IPS-18c (cell line): ENCODE data around the gene CHMP1A.
"Not testable (repeated sequence)": the region's sequence is repeated elsewhere in the genome, so short reads cannot be mapped to it uniquely, and the experiment has no call there.

Source experiments
- H3K4me3 ChIP-seq: 2 replicates; pipeline ENCODE4 v1.7.0; 2013; ENCODE audit warnings: low read depth, mild to moderate bottlenecking, low read length, moderate library complexity; ENCODE audit not compliant: insufficient read depth
- H3K9me3 ChIP-seq: one replicate; pipeline ENCODE4 v1.6.1; 2013; ENCODE audit warnings: mild to moderate bottlenecking, low read length, moderate library complexity; ENCODE audit not compliant: control insufficient read depth, insufficient read depth

The CHMP1A gene

DNA sequence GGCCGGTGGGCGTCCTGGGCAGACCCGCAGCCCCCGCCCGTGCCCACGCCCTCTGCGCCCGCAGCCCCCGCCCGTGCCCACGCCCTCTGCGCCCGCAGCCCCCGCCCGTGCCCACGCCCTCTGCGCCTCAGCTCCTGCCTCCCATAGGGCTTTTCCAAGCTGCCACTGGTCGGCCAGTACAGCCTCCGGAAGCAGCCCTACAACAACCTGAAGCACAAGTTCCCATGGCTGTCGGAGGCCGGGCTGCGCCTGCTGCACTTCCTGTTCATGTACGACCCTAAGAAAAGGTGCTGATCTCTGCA, 37.2 kb upstream of the CHMP1A start:
- H3K9me3 ChIP-seq, H3K4me3 ChIP-seq: not testable (repeated sequence)

DNA sequence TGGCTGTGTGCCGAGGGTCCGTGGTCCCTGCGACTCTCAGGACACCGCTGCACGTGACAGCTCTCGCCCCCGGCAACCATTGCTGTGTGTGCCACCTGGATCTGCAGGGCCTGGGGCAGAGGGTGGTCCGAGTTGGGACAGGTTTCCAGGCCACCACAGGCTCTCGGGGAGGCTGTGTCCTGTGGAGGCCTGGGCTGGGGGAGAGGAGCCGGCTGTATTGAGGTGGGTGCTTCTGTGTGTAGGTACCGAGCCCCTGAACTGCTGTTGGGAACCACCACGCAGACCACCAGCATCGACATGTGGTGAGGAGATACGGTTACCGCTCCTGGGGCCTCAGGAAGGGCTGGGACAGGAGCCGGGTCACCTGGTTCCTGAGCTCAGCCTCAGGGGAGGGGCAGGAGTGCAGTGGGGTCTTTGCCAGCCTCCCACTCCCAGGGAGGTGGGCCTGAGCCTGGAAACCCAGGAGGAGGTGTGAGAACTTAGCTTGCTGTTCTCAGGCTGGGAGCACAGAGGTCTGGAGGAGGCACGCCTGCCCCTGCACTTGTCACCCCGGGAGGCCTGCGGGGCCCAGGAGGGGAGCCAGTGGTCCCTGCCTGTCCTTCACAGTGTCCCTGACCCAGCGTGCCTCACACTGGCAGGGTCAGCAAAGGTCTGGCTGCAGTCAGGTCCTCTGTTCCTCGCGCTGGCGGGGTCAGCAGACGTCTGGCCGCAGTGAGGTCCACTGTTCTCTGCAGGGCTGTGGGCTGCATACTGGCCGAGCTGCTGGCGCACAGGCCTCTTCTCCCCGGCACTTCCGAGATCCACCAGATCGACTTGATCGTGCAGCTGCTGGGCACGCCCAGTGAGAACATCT, 36.6 kb upstream of the CHMP1A start:
- Histone ChIP-seq H3K9me3 (no peaks in the 10 kb centered on the region), H3K4me3 (no peak overlapping the region)

DNA sequence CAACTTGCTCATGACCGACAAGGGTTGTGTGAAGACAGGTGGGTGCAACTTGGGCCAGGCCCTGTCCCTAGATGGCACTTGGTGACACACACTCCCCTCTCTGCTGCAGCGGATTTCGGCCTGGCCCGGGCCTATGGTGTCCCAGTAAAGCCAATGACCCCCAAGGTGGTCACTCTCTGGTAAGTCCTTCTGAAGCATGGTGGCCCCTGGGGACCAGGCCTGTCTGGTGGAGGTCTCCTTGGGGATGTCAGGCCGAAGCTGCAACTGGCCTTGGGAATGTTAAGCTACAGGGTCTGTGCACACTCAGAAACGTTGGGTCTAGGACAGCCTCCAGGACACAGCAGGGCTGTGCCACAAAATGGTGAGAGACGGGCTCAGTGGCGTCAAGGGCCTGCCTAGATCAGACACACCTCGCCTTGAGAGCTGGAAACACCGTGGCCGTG, 35.8 kb upstream of the CHMP1A start:
- Histone ChIP-seq H3K9me3 (no peaks in the 10 kb centered on the region), H3K4me3 (no peak overlapping the region)

DNA sequence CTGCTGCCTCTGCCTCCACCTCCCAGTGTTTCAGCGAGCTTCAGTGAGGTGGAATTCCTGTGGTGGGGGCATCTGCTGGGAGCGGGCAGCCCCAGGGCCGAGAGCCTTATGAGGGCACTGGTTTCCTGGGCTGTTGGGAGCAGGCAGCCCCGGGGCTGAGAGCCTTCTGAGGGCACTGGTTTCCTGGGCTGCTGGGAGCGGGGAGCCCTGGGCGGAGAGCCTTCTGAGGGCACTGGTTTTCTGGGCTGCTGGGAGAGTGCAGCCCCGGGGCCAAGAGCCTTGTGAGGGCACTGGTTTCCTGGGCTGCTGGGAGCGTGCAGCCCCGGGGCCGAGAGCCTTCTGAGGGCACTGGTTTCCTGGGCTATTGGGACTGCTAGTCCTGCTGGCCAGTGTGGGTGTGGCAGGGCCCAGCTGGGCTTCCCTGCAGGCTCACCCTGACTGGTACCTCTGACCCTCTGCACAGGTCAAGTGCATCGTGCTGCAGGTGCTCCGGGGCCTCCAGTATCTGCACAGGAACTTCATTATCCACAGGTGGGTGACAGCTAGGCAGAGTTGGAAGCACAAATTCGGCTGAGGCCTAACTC, 34.6 kb upstream of the CHMP1A start:
- Histone ChIP-seq H3K9me3 (no peaks in the 10 kb centered on the region), H3K4me3 (no peak overlapping the region)

DNA sequence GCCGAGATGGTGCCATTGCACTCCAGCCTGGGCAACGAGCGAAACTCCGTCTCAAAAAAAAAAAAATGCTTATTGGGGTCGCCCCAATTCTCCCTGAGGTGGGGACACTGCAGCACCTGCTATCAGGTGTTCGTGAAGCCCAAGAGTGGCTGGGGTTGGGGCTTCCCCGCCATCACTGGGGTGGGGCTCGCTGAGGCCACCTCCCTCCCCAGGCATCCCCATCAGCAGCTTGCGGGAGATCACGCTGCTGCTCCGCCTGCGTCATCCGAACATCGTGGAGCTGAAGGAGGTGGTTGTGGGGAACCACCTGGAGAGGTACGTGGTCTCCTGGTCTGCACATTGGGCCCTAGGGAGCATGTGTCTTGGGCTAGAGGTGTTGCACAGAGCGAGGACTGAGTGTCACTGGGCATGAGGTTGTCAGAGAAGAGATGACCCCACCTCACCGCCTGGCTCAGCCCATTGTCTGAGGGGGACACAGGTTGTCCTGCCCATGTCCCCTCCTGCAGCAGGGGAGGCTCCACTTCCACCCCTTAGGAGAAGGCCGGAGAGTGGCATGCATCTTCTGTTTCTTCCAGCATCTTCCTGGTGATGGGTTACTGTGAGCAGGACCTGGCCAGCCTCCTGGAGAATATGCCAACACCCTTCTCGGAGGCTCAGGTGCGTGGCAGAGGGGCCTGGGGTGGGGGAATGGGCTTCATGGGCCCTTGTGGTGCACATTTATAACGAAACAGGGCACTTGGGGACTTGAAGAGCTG, 33.9 kb upstream of the CHMP1A start:
- Histone ChIP-seq H3K4me3 (no peak overlapping the region), H3K9me3 (no peaks in the 10 kb centered on the region)

DNA sequence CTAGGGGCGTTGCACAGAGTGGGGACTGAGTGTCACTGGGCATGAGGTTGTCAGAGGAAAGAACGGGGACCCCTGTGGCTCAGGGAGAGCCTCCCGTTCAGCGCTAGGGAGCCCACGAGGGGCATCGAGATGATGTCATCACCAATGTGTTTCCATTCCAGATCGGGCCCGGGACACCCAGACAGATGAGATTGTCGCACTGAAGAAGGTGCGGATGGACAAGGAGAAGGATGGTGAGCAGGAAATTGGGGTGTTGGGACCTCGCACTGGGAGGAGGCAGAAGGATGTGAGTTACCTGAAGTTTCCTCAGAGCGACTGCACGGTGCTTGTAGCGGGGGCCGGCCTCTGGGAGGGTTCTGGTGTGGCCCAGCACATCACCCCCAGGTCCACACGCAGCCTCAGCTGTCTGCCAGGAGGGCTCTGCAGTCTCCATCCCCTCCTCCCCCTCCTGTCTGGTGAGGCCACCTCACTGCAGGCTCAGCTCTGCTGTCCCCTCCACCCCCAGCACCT, 32.9 kb upstream of the CHMP1A start:
- H3K9me3 ChIP-seq: peaks cover 2% of the 10 kb centered on the region
- H3K4me3 ChIP-seq: no peak overlapping the region

DNA sequence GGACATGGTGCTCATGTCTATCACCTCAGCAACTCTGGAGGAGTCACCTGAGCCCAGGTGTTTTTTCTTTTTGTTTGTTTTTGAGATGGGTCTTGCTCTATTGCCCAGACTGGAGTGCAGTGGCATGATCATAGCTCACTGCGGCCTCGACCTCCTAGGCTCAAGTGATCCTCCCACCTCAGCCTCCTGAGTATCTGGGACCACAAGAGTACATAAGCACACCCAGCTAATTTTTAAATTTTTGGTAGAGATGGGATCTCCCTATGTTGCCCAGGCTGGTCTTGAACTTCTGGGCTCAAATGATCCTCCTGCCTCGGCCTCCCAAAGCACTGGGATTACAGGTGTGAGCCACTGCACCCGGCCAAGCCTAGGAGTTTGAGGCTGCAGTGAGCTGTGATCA, 32.1 kb upstream of the CHMP1A start:
- not testable (repeated sequence) for H3K9me3 ChIP-seq, H3K4me3 ChIP-seq

DNA sequence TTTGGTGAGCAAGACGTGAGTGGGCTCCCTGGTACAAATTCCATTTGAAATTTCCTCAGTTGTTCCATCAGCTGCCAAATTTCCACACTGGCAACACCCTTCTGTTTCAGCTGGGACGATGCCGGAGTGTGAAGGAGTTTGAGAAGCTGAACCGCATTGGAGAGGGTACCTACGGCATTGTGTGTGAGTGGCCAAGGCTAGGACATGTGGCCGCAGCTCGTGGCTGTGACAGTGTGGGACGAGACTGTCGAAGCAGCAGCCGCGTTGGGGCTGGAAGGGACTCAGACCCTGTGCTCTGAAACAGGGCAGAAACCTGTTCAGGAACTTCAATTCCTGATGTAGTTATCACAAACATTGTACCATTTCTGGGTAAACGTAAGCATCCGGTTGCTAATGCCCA, 31.6 kb upstream of the CHMP1A start:
- no peak overlapping the region for H3K4me3 ChIP-seq
- peaks cover 2% of the 10 kb centered on the region for H3K9me3 ChIP-seq

DNA sequence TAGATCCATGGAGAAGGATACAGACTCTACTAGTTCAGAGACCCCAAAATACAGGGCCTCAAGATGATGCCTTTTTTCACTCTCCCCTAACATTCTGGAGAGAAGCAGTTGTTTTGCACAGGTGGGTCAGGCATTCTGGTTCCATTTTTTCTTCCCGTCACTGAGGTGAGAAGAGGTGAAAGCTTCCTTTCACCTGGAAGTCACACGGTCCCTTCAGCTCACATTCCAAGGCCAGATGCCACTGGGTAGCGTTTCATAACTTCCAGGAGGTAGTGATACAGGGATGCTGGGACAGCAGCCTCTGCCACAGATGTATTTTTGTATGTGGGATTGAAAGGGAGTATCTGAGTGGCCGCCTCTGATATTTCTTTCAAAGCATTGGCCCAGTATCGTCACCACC, 30.9 kb upstream of the CHMP1A start:
- Histone ChIP-seq H3K4me3 (no peak overlapping the region), H3K9me3 (peaks cover 2% of the 10 kb centered on the region)

DNA sequence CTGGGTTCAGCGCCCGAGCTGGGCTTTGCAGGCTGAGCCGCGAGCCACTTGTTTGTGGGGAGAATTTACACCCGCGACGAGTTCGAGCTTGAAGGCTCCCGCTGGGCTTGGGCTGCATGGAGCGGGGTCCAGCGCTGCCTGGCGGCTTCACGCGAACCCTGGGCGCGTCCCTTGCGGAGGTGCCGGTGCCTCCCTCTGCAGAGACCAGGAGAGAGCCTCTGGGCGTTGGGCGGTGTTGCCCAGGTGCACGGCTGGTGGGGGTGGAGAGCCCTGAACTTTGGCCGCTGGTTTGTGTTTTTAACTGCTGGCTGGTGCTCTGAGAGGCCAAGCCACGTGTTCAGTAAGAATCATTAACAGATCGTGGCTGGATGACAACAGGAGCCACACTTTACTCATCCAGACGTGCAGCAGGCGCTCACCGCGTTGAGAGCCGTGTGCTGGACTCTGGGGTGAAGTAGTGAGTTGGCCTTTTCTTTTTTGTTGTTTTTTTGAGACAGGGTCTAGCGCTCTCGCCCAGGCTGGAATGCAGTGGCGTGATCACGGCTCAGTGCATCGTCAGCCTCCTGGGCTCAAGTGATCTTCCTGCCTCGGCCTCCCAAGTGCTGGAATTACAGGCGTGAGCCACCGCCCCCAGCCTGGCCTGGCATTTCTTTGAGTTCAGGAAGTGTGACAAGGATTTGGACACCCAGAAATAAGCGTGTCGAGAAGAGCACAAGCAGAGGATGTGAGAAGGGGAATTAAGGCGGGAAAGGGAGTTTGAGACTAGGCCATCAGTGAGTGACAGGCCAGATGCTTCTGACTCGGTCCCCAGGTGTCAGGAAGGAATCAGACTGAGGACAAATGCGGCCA, 29.8 kb upstream of the CHMP1A start:
- Histone ChIP-seq H3K9me3 (peaks cover 2% of the 10 kb centered on the region), H3K4me3 (peak overlapping the region; percentile 81)

DNA sequence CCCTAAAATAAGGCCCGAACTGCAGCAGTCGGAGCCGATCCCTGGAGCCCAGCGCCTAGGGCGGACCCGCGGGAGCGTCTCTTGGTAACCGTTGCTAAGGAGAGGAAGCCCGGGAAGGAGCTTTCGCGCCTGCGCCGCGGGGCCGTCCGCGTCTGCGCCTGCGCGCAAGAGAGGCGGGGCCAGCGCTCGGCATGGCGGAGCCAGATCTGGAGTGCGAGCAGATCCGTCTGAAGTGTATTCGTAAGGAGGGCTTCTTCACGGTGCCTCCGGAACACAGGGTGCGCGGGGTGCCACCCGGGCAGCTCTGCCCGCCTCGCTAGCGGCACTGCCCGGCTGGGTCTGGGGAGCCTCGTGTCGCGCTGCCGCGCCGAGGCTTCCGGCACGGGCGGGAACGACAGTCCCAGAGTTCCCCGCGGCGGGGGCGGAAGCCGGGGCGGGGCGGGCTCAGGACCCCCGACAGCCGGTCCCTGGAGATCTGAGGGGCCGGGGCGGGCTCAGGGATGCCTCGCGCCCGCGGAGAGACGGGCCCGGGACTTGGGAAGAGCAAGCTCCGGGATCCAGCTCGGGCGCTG, 29.1 kb upstream of the CHMP1A start, which contains the start of gene CDK10:
TSS of gene CDK10 (plus strand) at position 170 of the 572 bp plus-strand sequence. CDS start at position 192, 22 bp downstream.
- H3K9me3 ChIP-seq: peaks cover 2% of the 10 kb centered on the region
- H3K4me3 ChIP-seq: peak within 1 kb of the TSS; percentile 81

DNA sequence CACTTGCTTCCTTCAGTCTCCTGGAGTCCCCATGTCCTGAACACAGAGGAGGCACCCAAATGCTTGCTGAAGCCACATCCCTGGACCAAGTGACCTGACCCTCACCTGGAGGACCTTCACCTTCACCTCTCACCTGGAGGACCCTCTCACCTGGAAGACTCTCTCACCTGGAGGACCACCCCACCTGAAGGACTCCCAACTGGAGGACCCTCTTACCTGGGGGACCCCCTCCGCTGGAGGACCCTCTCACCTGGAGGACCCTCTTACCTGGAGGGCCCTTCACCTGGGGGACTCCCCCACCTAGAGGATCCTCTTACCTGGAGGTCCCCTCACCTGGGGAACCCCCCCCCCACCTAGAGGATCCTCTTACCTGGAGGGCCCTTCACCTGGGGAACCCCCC, 28.4 kb upstream of the CHMP1A start:
- H3K9me3 ChIP-seq: peaks cover 2% of the 10 kb centered on the region
- H3K4me3 ChIP-seq: no peak overlapping the region

DNA sequence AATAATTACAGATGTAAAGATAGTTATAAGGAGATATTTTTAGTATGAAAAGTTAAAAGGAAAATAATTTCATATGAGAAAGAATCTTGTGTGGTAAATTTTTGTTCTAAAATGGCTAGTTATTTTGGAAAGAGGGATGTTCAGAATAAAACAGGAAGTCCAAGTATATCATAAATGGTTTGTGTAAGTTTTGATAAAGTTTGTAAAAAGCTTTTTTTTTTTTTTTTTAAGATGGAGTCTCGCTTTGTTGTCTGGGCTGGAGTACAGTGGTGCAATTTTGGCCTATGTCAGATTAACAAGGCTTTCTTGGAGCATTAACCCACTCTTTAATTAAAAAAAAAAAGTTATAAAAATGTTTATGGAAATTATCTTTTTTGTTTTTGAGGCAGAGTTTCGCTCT, 20.8 kb upstream of the CHMP1A start:
- Histone ChIP-seq H3K4me3 (no peak overlapping the region), H3K9me3 (peaks cover 6% of the 10 kb centered on the region)

DNA sequence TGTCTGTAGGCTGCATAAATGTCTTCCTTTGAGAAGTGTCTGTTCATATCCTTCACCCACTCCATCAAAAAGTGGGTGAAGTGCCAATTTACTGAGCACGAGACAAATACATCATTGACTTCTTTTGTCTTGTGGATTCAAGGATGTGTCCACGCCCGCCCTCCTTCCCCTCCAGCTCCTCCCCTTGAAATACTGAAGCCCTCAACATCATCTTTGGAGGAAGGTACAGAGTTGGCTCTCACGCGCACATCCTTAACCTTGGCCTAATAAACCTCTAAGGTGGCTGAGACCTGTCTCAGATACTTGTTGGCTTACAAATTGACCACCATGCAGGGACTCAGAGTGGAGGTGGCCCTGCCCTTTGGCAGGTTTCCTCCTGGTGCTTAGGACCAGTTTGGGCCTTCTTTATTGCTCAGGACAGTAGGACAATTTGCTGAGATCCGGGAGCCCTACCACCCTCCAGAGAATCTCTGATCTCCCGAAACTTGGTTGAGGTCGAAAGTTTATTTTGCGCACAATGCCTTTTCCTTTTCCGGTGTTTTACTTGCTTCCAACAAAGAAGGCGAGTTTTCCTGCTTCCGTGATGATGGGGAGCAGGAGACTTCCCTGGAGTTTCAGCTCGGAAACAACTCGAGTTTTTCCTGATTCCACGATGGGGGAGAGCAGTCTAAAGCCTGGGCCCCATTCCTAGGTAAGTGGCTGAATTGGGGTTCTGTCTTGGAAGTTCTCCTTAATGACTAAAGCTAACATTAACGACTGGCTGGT, 14.9 kb upstream of the CHMP1A start:
- peaks cover 3% of the 10 kb centered on the region for H3K9me3 ChIP-seq
- no peak overlapping the region for H3K4me3 ChIP-seq

DNA sequence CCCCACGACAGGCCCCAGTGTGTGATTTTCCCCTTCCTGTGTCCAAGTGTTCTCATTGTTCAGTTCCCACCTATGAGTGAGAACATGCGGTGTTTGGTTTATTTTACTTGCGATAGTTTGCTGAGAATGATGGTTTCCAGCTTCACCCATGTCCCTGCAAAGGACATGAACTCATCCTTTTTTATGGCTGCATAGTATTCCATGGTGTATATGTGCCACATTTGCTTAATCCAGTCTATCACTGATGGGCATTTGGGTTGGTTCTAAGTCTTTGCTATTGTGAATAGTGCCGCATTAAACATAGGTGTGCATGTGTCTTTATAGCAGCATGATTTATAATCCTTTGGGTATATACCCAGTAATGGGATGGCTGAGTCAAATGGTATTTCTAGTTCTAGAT, 14.1 kb upstream of the CHMP1A start:
- H3K9me3 ChIP-seq, H3K4me3 ChIP-seq: not testable (repeated sequence)
